Skin epidermis (tissue), 12 donors: ENCODE results near the gene GAD2.

Experiments used
- H3K27ac ChIP-seq, 21 experiments: fragments of 200-600 bp; sonication (generic) in 11 of 21; one replicate each; pipeline ENCODE4 v1.5.0; 2020; ENCODE audit warnings: mild to moderate bottlenecking in 3 of 21, inconsistent platforms in 2 of 21, moderate library complexity in 2 of 21
- H3K4me3 ChIP-seq, 7 experiments: fragments of 200-600 bp; sonication (generic) in 2 of 7; one replicate each; pipeline ENCODE4 v1.5.0; 2020; ENCODE audit warnings: inconsistent platforms in 2 of 7, mild to moderate bottlenecking in 2 of 7, moderate library complexity in 1 of 7

GAD2 gene

DNA sequence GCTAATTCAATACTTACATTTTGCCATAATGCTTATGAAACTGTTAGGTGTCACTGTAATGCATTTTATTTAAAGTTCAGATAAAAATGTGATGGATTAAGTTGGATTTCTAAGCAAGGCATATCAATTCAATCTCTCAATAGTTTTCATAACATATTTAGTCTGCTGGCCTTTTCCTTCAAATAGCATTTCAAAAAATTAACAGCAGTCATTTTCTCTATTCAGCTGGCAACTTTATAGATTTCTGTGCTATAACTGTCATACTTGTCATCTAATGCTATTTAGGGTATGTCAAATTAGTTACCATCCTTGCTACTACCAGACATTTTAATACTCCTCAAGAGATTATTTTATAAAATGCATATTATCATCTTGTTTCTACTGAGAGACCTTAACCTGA, 4.3 kb downstream of the GAD2 start:
- Histone ChIP-seq H3K27ac (no peak overlapping the region), H3K4me3 (no peak overlapping the region)

DNA sequence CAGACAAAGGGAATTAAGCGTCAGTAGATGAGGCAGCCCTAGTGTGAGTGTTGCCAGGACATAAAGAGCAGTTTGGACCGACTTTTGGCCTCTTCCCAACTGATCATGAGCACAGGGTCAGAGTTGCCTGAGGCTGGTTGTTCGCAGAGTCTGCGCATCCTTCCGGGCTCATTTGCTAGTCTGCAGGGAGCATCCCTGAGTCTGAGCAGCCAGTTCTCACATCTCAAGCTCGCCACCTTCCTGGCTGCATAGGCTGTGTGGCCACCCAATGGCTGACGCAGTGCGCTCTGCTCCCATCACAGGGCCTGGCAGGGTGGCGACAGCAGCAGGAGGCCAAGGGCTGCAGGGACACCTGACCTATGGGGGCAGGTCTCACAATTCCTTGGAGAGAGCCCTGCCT, 5.0 kb downstream of the GAD2 start:
- Histone ChIP-seq H3K27ac (no peak overlapping the region), H3K4me3 (no peak overlapping the region)

DNA sequence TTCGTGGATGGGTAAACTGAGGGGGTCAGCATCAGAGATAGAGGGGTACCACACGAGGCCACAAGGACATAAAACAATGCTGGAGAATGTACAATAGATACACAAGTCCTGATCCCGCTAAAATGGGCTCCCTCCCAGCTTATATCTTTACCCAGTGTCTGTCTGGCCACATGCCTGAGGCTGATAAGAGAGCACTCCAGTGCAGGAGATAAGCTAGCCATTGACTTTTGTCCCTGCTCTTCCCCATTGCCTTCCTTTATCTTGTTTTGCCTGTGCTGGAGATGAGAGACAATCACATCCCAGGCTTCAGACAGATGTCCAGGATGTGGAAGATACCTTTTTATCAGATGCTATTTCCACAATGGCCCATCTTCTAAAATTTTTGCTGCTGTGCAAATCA, 6.0 kb downstream of the GAD2 start:
- Histone ChIP-seq H3K27ac (no peak overlapping the region), H3K4me3 (no peak overlapping the region)

DNA sequence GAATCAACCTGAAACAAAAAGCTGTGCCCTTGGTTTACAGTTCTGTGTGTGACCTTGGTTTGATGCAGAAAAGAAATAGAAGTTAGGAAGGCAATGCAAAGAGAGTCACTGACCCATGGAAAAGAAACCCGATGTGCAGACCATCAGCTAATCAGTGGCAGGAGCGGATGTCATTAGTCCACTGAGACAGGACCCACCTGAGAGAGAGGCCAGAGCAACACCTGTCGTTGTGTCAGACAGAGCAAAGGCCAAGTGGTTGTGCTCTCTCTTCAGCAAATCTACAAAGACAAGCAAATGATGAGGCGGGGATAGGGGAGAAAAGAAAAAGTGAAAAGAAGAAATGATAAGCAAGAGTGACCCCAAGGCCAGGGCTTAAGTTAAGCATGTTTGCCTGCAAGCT, 8.7 kb downstream of the GAD2 start:
- Histone ChIP-seq H3K27ac (no peak overlapping the region), H3K4me3 (no peak overlapping the region)

DNA sequence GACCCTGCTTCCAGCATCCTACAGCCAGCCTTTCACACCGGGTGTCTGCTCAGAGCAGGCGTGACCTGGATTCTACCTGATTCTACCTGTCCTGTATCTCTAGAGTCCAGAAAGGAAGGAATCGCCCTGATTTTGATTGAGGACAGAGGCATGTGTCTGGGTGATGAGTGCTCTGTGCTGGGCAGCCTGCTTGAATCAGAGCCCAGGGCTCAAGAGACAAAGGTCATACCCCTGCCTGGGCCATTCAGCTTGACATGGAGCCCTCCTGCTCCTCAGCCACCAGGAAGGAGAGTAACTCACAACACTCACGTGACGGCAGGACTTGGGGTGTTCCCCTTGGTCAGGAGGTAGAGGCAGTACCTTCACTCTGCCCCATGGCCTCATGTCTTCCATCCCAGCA, 11.2 kb downstream of the GAD2 start:
- no peak overlapping the region for H3K27ac ChIP-seq
- no peak overlapping the region for H3K4me3 ChIP-seq

DNA sequence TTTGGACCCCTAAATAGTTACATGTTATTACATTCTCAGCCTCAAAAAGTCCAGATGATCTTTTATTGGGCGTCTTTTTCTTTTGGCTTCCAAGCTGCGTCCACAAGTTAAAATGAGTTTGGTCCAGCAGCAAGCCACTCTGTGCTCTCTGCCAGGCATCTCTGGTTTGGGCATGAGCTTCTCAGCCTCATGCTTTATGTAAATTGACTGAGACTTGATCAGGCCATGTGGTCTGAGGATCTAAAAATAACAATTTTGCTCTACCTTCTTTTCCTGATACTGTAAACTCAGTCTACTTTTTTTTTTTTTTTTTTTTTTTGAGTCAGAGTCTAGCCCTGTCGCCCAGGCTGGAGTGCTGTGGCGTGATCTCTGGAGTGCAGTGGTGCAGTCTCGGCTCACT, 15.6 kb downstream of the GAD2 start:
- Histone ChIP-seq H3K27ac (no peak overlapping the region), H3K4me3 (no peak overlapping the region)

DNA sequence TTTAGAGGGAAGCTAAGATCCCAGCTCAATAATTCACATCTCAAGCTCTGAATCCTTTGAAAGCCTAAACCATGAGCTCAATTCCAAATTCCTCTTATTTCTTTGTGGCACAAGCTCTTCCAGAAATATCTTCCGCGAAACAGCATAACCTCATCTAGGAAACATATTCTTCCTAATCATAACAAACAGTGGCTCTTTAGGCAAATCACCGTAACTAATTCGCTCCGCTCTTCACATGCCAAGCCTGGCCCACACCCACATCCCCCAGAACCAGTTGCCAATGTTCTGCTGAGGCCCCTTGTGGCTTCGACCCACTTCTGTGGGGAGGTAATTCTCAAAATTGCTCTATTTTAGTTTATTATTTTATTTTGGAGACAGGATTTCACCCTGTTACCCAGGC, 19.2 kb downstream of the GAD2 start:
- H3K4me3 ChIP-seq, result no peak overlapping the region

DNA sequence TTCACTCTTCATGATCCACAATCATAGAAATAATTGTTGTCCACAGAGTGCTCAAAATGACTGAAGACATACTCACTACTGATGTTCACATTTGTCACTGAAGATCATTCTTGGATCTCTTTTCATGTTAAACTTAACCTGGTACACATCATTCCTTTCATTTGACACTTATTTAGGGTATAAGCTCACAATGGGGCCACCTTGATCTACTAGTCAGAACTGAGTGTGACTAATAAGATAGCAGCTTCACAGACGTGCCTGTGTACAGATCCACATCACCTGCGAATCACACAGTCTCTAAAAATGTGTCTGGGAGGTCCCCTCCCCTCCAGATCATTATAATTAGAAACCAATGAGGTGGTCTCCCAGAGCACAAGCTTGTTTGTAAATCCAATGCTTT, 21.8 kb downstream of the GAD2 start:
- no peak overlapping the region for H3K27ac ChIP-seq
- no peak overlapping the region for H3K4me3 ChIP-seq

More for the DNA sequence above, 19.2 kb downstream of the GAD2 start:
- H3K27ac ChIP-seq, result no peak overlapping the region

DNA sequence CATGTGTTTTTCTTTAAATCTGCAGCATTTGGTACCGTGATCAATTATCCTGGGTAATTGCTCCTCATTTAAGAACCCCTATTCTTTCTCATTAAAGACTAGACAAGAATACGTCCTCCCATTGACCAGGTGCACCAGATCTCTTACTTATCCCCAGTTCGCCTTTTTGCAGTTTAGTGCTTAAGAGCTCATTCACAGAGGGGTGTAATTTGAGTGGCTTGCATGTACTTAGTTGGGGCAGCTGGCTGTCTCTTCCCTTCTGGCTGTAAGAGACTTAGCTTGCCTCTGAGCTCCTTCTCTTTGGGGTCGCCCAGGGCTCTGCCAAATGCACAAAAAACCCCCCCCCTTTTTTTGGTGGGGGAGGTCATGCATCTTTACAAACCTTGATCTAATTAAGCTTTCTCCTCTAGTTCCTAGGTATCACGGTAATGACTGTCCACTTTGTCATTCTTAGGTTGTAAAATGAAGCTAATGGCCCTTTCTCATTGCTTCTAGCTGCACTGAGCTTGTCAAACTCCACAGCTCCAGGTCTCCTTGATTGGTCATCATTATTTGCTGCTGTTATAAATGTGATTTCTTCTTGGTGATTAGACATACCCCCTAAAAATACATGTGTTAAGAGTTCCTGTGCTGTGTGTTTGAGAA, 26.3 kb downstream of the GAD2 start:
- H3K4me3 ChIP-seq, result no peak overlapping the region
- no peak overlapping the region for H3K27ac ChIP-seq

DNA sequence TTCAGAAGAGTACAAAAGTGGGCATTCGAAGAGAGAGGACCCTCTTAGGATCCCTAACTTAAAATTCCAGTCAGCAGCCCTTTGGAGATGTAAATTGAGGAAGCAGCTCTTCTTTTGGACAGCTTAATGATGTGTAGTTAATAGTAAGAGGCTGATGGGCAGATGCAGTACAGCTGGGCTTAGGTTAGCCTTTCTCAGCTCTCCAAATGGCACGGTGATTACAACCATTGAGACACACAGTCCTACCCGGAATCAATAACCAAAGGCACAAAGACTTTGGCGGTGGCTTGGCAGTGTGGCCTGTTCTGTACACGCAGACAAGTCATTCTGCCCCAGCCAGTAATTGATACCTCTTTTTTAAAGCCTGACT, 26.8 kb downstream of the GAD2 start:
- H3K27ac ChIP-seq, result no peak overlapping the region
- no peak overlapping the region for H3K4me3 ChIP-seq

DNA sequence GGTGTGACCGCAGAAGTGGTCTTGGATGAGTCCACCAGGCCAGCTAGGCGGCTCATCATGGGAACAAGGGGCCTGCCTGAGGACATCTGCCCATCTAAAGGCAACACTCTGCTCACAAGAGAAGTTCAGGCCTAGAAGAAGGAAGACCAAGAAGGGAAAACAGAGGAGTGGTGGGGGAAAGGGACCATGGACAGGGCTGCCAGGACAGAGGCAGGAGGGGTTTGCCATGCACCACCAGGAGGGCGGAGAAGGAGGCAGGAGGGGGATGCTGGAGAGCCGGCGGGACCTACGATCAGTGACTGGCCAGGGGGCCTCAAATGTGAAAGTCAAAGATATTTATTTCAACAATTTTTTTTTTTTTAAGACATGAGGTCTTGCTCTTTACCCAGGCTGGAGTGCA, 33.1 kb downstream of the GAD2 start:
- Histone ChIP-seq H3K27ac (no peak overlapping the region), H3K4me3 (no peak overlapping the region)

DNA sequence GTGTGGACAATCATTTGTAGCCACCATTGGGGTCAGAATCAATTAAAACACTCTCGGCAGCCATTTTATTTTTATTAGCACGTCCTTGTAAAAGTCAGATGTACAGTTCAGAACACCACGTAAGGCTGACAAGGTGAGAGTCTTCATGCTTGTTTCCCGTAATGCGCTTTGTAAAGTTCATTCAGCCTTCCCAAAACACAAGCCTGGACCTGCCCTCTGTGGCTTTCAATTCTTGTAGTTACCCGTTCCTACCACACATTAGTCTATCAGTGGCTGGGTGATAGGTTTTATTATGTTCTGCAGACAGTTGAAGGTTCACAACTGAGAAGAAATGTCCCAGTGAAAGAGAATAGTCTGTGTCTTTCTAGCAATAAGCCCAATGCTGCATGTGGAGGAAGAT, 35.4 kb downstream of the GAD2 start:
- H3K4me3 ChIP-seq, result no peak overlapping the region
- H3K27ac ChIP-seq, result no peak overlapping the region

DNA sequence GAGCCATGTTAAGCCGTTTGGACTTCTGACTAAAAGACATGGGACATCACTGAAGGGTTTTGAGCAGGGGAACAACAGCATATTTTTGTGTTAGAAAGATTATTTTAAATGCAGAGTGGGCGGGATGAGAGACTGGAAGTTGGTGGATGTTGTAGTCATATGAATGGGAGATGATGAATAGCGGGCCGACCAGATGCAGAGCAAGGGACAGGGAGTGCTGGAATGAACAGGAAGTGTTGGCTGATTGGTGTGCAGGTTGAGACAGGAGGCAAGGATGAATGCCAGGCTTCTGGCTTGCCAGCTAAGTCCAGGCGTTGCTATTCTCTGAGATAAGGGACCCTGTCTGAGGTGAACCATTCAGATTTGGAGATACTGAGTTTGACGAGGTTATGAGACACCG, 38.0 kb downstream of the GAD2 start:
- Histone ChIP-seq H3K4me3 (no peak overlapping the region), H3K27ac (no peak overlapping the region)

DNA sequence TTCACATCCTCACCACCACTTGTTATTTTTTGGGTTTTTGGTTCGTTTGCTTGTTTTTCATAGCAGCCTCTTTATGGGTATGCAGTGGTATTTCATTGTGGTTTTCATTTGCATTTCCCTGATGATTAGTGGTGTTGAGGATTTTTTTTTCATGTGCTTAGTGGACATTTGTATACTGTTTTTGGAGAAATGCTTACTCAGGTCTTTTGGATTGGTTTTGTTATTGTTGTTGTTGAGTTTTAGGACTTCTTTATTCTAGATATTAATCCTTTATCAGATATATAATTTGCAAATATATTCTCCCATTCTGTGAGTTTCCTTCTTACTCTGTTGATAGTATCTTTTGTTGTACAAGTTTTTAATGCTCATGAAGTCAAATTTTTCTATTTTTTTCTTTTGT, 42.8 kb downstream of the GAD2 start:
- Histone ChIP-seq H3K4me3 (no peak overlapping the region), H3K27ac (no peak overlapping the region)

DNA sequence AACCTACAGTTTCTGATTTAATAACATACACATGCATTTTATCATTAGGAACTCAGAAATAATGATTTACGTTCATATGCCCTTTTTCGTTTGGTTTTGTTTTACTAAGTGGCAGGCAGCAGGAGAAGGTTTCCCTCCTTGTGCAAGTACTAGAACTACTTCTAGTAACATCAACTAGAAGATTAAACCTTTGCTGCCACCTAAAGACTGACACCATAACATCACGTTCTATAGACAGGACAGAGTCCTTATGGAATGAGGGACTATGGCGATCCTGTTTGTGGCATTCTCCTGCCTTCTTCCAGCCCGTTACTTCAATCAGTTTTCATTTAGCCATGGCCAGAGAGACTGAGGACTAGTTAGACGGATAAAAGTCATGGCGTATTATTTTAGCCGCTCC, 53.2 kb downstream of the GAD2 start:
- H3K27ac ChIP-seq, result no peak overlapping the region
- no peak overlapping the region for H3K4me3 ChIP-seq

DNA sequence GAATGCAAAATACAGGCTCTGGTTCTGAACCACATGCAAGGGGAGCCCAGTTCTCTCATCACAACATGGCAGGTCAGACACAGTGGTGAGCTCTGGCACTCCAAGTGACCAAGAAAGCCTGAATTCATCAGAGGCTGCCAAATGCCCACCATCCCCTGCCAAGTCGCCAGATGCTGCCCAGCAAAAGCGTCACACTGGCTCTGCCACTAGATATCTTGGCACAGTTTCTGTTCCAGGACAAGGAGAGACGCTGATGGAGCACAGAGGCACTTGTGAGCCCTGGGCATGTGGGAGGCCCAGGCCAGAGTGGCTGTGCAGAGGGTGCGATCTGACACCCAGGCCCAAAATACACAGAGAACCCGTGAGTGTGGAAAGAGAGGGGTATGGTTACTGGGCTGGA, 57.8 kb downstream of the GAD2 start:
- H3K4me3 ChIP-seq, result no peak overlapping the region
- H3K27ac ChIP-seq, result no peak overlapping the region

DNA sequence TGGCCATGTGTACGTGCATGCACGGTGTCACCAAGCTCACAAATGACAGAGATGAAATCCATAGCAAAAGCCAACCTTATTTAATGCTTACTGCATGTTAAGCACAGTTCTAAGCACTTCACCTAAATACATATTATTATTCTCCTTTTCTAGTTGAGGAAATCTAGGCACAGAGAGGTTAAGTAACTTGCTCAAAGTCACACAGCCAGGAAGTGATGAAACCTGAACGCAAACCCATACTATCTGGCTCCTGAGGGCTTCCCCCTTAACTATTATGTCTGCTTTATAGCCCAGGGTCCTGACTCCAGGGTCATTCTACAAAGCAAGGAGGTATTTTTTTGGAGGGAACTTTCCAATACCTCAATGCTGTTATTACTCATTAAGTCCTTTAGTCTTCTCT, 61.7 kb downstream of the GAD2 start:
- Histone ChIP-seq H3K27ac (no peak overlapping the region), H3K4me3 (no peak overlapping the region)

DNA sequence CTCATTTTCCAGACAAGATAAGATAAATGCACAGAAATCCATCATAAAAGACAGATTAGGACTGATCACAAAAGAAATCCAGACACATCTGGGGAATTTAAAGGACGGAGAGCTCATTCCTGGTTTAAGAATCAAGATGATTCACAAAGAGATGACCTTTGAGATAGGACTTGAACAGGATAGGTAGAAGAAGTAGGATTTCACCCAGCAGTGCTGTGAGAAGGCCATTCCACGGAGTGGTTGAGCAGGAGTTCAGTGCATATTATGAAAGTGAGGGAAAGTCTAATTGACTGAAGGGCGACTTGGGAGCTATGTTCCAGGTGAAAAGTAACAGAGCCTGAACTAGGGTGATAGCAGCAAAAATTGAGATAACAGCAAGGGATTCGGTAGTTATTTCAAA, 73.7 kb downstream of the GAD2 start:
- no peak overlapping the region for H3K4me3 ChIP-seq
- no peak overlapping the region for H3K27ac ChIP-seq

DNA sequence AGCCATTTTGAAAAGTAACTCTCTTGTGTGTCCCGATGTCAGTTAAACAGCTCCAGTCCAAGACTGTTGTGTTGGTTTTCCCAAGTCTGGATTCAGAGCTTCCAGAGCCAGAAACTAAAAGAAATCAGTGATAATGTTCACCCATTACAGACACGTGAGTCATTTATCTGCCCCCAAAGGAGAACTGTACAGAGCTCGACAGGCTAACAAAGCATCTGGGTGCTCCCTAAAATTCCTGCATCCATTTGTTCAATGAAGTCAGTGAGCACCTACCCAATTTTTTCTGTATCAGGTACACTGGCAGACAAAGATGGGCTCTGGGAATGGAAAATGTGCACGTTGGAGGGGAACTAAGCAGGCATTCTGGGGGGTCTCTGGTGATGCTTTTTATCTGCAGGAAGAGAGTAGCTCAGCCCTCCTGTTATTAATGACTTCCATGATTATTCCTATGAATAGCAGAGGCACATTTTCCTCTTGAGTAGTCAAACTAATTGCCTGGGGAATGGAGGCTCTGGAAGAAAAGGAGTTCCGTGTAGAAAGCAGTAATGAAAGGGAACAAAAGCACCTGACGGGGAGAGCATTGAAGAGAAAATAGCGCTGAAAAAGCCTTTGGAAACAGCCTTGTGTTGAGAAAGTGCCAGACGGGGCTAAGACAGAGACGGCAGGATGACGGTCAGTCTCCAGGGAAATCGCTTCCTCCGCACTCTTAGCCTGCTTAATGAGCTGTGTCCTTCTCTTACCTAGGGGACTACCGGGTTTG, 75.3 kb downstream of the GAD2 start:
- no peak overlapping the region for H3K27ac ChIP-seq
- H3K4me3 ChIP-seq, result no peak overlapping the region

DNA sequence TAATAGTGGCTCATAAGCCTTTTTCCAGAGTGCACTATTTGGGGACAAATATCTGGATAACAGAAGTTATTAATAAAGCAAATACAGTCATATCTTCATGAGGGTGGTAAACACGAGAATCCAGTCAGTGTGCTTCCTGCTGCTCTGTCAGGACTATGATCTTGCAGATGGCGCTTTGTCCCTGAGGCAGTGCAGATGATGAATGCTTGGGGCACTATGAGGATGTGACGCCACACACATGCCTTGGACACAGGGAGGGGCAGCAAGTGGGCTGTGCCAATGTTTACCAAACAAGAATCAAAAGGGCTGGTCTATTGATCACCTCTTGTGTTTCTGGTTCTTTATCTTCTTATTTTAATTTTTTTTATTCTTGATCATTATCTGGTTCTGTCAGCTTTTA, 79.8 kb downstream of the GAD2 start:
- no peak overlapping the region for H3K4me3 ChIP-seq

DNA sequence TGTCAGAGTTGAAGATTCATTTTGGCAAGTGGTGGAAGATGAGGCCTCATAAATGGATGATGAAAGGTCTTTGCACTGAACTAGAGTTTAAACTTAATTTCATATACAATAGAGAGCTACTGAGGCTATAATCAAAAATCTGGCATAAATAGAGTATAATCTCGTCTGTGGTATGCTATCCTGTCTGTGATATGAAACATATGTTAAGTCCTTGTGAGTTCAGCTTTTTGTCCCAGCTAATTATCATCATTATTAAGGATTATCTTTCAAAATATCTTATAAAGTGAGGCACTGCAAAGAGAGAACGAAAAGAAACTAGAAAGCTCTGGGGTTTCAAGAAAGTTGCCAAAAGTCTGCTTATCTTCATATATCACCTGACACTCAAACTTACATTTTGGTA, 83.4 kb downstream of the GAD2 start:
- H3K27ac ChIP-seq, result no peak overlapping the region
- H3K4me3 ChIP-seq, result no peak overlapping the region

More for the DNA sequence above, 79.8 kb downstream of the GAD2 start:
- H3K27ac ChIP-seq, result no peak overlapping the region

DNA sequence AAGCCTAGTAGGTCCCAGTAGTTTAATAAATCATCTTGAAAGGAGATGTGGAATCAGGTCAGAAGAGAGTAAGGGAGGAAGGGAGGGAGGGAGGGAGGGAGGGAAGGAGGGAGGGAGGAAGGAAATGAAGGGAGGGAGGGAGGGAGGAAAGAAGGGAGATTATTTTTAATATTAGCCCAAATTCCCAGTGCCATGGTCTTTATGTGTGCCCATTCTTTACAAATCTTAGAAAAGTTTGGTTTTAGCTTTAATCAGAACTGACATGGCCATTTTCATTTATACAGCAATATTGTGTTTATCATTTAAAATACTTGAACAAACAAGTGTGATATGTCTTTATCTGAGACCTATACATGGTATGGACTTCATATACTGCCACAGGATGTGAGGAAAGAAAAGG, 86.8 kb downstream of the GAD2 start:
- Histone ChIP-seq H3K4me3 (no peak overlapping the region), H3K27ac (no peak overlapping the region)
